Measurements from ENCODE around the gene GSK3A.
A peak's percentile ranks its signal among the peaks of the same experiment; 100 is the strongest.

Gene GSK3A

DNA sequence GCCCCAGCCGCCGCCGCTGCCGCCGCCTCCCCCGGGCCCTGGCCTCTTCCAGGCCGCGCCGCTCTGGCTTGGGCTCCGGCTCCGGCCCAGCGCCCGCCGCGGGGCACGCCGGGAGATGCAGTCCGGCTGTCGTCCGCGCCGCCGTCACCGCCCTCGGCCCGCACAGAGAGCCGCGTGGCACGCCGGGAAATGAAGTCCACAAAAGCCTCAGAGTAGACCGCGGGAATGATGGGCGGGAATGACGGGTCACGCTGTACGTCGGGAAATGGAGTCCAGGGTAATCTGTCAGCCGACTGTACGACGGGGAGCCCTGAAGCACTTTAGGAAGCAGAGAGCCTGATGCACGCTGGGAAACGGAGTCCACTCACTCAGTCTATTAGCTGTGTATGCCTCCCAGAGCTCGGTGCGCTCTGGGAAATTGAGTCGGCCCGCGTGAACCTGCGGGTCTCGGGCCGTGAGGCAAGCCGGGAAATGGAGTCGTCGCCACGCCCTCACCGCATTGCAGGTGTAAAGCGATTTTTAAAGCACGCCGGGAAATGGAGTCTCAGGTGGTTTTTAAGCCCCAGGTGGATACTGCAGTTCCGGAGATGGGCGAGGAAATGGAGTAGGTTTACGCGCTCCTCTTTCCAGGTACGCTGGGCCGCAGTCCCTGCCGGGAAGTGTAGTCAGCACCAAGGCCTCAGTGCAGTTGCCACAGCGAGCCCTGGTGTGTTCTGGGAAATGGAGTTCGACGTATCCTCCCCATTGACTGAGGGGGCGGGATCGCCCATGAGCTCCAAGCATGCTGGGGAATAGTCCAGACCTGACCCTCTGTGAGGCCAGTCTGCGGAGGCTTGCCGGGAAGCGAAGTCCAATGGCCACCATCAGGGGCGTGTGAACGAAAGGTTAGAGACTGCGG is at the start of gene GSK3A:
TSS of gene GSK3A (minus strand) at position 91 of the 898 bp plus-strand sequence. CDS start 137 bp downstream, outside the sequence.
- DNase-seq = peak; percentile 94

DNA sequence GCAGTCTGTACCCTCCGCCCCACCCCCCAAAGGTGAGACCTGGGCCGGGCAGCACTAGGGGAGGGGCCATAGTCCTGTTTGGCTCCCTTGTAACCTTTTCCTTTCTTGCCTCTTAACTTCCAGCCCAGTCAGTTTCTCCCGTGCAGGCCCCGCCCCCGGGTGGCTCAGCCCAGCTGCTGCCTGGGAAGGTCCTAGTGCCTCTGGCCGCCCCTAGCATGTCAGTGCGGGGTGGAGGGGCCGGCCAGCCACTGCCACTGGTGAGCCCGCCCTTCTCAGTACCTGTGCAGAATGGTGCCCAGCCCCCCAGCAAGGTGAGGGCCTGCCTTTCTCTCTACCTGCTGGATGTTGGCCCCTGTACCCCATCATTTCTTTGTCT is 49.0 kb upstream of the GSK3A start:
- DNase-seq = no peak

DNA sequence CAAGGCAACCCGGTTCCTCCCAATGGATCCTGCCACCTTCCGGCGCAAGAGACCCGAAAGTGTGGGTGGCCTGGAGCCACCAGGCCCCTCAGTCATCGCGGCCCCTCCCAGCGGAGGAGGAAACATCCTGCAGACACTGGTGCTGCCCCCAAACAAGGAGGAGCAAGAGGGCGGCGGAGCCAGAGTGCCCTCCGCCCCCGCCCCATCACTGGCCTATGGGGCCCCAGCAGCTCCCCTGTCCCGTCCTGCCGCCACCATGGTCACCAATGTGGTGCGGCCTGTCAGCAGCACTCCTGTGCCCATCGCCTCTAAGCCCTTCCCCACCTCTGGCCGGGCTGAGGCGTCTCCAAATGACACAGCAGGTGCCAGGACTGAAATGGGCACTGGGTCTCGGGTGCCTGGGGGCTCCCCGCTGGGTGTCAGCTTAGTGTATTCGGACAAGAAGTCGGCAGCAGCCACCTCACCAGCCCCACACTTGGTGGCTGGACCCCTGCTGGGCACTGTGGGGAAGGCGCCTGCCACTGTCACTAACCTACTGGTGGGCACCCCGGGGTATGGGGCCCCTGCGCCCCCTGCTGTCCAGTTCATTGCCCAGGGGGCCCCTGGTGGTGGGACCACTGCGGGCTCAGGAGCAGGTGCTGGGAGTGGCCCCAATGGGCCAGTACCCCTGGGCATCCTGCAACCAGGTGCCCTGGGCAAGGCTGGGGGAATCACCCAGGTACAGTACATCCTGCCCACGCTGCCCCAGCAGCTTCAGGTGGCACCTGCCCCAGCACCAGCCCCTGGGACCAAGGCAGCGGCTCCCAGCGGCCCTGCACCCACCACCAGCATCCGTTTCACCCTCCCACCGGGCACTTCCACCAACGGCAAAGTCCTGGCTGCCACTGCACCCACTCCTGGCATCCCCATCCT is 48.4 kb upstream of the GSK3A start:
- DNase-seq = peak; percentile 67

DNA sequence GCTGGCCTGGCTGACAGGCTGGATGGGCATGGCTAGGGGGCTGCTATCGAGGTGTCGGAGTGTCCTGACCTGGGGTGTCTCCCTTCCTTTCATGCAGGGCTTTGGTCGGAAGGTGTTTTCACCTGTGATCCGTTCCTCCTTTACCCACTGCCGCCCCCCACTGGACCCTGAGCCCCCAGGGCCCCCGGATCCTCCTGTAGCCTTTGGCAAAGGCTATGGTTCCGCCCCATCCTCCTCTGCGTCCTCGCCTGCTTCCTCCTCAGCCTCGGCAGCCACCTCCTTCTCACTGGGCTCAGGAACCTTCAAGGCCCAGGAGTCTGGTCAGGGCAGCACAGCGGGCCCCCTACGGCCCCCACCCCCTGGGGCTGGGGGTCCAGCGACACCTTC is 47.7 kb upstream of the GSK3A start:
- DNase-seq = no peak

DNA sequence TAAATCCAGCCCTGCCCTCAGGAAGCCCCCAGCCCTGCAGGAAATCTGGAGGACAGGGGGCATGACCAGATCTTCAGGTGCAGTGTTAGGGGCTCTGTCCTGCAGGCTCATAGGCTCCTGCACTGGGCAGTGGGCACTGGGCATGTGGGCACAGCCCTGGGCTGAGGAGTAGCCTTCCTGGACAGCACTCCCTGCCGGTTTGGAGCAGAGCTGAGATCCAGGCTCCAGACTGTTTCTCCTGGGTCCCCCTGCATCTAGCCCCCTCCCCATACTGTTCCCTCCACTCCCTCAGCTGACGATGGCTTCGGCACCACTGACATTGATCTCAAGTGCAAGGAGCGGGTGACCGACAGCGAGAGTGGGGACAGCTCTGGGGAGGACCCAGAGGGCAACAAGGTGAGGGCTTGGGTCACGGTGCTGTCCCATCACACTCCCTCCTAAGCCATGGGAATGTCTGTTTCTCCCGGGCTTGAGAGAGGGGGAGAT is 47.2 kb upstream of the GSK3A start:
- DNase-seq = no peak

DNA sequence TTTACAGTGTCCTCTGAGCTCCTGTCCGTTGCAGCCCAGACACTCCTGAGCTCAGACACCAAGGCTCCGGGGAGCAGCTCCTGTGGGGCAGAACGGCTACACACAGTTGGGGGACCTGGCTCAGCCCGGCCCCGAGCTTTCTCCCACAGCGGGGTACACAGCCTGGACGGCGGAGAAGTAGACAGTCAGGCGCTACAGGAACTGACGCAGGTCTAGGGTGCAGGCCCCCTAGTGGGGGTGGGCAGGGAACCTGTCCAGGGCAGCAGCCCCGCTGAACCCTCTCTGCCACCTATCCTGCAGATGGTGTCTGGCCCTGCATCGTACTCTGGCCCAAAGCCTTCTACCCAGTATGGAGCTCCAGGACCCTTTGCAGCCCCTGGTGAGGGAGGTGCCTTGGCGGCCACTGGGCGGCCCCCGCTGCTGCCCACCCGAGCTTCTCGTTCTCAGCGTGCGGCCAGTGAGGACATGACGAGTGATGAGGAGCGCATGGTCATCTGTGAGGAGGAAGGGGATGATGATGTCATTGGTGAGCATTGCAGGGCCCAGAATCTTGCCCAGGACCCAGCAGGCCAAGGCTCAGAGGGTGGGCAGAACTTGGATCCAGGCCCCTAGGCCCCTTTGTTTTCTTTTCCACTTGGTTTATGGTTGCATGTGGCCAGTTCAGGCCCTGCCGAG is 46.6 kb upstream of the GSK3A start:
- no peak for DNase-seq

DNA sequence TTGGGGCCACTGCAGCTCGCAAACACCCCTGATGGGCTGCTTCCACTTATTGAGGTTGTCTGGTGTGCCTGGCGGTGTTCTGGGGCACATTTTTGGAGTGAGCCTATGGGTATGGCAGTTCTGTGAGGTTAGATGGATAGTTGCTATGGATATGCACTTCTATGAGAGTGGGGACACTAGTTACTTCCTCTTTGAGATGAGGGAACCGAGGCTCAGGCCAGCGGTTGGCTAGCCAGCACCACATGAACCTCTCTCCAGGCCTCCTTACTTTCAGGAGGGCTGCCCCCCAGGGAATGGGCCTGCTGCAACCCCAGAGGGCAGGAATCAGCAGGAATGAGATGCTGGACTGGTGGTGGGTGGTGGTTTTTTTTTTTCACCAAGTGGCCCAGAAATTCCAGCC is 46.0 kb upstream of the GSK3A start:
- no peak for DNase-seq

DNA sequence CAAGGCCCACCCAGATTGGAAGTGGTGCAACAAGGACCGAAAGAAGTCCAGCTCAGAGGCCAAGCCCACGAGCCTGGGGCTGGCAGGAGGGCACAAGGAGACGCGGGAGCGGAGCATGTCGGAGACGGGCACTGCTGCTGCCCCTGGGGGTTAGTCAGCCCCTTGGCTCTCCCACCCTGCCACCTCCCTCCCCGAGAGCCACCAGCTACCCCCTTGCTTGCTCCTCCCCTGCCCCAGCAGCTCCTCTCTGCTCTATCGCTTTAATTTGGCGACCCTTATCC is 45.4 kb upstream of the GSK3A start:
- no peak for DNase-seq

DNA sequence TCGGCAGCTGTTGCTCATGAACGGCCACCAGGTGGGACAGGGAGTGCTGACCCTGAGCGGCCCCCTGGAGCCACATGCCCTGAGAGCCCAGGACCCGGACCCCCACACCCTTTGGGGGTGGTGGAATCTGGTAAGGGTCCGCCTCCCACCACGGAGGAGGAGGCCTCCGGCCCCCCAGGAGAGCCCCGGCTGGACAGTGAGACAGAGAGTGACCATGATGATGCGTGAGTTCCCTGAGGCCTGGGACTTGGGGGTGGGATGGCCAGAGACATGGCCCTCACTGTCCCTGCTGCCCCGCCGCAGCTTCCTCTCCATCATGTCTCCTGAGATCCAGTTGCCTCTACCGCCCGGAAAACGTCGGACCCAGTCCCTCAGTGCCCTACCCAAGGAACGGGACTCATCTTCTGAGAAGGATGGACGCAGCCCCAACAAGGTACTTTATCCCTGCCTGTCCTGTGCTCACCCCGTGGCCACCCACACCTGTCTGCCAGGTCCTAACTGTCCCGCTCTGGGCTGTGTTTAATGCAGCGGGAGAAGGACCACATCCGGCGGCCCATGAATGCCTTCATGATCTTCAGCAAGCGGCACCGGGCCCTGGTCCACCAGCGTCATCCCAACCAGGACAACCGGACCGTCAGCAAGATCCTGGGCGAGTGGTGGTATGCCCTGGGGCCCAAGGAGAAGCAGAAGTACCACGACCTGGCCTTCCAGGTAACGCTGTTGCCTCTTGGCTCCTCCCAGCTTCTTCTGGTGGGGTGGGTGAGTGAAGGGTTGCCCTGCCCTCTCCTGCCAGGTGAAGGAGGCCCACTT is 44.8 kb upstream of the GSK3A start:
- DNase-seq = no peak

DNA sequence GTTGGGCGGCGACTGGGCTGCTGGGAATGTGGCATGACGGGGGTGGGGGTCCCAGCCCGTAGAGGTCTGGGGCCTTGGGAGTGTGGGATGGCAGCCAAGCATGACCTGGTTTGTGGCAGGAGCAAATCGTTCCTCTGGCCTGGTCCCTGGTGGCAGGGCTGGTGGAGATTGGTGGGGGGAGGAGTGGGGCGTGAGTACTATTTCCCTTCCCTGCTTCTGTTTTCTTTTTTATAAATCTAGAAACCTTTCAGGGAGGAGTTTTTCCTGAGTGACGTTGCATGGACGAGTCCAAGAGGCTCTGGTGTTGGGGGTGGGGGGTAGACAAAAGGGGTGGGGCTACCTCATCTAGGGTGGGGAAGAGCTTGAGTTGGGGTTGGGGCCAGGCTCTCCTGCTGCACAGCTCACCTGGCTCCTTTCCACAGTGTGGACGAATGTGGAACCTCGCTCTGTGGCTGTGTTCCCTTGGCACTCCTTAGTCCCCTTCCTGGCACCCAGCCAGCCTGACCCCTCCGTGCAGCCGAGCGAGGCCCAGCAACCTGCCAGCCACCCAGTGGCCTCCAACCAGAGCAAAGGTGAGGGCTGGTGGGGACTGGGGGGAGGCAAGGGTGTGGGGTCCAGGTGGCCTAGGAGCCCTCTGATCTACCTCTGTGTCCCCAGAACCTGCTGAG is 44.1 kb upstream of the GSK3A start:
- DNase-seq = no peak

DNA sequence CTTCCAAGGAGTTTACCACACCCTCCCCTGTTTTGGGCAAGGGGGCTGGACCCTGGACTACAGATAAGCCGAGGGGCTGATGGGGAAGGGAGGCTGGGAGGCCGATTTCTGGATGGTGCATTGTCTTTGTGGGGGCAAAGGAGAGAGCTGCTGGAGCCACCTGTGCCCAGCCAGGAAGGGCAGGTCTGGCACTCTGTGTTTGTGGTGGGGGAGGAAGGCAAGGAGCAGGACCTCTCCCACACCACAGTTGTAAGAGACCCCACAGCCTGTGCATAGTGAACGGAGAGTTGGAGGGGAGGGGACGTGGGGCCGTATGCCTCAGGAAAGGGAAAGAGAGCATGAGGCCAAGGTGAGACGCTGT is 43.6 kb upstream of the GSK3A start:
- no peak for DNase-seq

DNA sequence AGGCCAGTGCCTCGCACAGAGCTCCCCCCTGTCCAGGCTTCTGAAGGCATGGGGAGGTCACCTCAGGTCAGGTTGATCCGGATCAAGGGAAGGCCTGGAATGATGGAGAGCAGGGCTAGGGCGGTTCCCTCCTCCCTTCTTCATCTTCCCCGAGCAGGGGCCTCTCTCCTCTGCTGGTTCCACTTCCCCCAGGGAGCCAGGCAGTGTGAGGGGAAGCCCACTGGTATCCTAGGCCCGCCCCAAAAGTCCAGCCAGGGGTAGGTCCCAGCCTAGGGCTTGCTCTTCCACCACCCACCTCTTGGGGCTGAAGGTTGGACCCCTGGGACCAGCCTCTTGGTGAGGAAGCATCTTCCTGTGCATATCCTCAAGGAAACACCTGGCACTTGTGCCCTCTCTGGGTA is 43.1 kb upstream of the GSK3A start:
- DNase-seq = no peak

DNA sequence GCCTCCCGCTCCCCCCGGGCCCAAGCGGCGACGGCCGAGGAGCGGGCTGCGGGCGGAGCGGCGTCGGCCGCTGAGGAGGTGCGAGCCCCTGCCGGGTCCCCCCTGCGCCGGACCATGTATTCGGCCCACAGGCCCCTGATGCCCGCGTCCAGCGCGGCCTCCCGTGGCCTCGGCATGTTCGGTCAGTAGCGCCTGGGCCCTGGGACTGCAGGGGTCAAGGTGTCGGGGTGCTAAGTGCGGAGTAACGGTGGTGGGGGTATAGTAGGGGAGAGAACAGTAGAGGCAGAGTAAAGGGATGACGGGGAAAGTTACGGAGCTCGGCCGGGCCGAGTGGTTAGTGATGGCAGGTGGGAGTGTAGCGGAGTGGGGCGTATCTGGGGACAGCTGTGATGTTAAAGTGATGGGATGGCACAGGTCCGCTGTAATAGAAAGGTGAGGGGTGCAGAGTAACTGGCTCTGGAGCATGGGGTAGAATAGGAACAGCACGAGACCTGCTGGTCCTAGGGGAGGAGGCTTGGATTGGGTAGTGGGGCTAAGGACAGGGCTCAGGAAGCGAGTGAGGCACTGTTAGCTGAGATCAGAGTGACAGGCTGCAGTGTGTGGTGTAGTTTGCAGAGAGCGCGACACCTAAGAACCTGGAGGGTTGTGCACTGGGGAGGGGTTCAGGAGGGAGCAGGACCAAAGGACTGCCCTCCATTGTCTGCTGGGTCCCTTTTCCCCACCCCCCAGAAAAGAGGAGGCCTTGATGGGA is 42.4 kb upstream of the GSK3A start:
- DNase-seq = no peak

DNA sequence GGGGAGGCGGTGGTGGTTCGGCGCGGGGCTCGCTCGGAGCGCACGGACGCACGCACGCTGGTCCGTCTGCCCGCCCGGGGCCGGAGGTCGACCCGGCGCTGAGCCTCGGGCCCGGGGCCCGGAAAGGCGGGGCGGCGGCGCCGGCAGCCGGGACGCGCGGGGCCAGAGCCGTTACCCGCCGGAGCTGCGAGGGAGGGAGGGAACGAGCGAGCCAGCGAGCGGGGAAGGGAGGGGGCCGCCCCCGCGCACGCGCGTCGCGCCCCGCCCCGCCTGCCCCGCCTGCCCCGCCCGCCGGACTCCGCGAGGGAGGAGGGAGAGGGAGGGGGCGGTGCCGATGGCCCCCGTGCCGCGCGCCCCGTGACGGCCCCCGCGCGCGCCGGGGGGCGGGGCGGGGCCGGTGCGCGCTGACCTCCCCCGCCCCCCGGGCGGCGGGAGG is 41.7 kb upstream of the GSK3A start:
- DNase-seq = peak; percentile 68

DNA sequence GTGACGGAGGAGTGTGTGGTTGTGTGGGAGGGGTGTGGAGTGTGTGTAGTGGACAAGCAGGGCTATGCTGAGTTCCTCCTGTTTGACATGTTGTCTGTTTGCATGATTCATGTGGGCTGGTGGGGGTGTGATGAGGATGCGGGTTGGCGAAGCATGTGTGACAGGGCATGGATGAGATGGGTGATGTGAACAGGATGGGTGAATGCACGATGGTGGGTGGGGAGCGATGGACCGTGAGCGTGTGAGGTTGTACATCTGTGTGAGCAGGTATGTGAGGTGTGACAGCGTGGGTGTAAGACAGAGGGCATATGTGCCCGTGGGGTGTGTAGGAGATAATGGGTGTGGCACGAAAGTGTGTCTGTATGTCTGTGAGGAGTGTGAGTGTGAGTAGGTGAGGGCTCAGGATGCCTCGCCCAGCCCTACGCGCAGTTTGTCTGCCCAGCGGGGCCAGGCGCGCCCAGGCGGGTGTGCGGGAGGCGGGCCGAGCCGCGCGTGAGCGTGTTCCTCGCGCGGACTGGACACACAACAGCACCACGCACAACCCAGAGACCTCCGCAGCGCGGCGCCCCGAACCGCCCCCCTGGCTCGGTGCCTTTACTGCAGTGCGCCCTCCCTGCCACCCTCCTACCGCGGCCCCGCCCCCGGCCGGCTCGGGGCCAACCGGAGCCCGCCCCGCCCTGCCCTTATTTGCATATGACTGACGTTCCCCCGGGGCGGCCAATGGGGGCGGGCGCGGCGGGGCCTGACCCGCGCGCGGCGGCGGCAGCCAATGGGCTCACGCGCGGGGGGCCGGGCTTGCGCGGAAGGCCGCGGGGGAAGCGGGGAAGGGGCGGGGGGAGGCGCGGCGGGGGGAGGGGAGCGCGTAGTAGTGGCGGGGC is 41.0 kb upstream of the GSK3A start:
- DNase-seq = peak; percentile 96

DNA sequence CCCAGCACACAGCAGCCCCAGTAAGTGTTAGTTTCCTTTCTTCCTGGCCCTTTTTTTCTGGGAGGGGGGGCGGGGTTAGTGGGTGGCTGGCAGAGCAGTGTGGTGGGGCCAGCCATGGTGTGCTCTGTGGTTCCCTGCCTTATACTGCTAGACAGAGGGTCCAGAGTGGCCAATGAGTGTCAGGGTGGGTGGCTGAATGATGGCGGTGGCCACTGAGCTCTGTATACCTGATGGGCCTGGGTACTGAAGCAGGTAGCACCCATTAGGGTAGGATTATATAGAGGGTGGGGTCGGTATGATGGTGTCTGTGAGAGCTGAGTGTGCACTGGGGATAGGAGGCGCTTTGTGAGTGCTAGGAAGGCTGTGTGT is 40.4 kb upstream of the GSK3A start:
- DNase-seq = no peak

DNA sequence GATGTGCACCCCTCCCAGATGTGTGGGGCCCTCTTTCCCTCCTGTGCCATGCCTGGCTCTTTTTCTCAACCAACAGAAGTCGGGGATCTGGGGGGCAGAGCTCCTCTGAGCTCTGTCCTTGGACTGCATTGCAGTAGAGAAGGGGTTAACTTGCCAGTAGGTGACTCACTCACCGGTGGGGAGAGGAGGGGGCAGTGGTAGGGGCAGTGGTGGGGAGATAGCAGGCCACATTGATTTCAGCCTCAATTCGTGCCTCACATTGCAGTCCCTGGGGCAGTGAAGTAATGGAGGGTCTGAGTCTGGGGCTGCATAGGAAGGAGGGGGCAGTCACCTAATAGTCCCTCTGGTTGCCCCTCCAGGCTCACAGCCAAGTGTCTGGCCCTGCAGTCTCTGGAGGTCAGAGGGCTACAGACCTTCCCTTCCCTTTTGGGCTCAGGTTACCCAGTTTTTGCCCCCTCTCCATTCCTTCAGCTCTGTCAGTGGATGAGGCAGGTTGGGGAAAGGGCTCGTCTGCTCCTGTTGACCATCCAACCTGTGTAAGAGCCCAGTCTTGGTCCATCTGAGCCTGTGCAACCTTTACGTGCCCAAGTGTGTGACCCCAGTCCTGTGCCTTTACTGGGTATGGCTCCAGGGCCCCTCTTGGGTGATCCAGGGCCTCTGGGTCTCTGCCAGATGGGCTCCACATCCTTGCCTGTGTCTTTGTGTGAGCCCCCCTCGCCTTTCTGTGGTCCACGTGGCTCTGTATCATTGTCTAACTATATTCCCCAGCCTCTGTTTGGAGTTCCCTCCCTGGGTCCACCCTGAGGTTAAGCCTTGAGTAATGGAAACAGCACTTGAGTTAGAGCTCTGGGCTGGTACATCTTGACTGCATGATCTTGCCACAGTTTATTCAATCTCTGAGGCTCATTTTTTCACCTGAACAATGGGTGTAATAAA is 39.7 kb upstream of the GSK3A start:
- DNase-seq = no peak

DNA sequence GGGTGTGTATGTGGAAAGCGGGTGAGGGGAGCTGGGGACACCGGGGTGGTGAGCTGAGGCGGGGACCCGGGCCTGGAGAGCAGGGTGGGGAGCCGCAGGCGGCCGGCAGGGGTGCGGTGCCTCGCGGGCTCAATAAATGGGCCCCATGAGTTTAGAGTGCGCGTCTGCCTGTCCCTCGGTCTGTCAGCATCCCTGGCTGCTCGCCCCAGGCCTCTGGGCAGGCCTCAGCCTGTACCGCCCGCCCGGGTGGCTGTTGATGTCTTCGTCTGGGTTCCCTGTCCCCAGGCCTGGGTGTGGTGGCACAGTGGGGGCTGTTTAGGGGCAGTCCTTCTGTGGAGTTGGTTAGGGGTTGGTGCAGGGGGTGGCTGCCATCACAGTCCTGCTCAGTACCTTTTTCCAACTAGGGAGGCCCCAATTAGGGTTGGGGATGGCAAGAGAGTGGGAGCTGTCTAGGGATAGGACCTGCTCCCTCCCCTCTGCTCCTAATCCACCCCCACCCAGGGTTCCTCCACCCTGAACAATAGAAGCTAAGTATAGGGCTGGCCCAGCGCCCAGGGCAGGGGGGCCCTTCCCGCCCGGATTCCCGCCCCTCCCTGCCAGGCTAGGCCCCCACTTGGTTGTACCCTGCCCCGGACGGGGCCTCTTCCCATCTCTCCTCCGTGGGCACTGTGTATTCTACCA is 38.9 kb upstream of the GSK3A start:
- no peak for DNase-seq

DNA sequence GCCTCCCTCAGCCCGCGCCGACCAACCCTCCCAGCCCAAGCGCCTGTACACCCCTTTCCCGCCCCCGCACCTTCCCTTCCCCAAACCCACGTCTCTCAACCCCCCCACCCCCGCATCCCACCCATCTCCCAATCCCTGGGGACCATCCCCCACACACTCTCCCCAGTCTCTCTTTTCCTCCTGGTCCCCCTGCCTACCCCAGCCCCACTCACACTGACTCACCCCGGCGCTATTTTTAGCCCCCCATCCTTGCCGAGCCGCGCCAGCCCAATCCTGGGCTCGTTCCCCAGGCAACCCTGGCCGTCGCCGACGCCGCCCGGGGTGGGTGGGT is 38.4 kb upstream of the GSK3A start:
- no peak for DNase-seq
